GM19395 (cell line): ENCODE measurements around the gene CSGALNACT2.
A peak's percentile ranks its signal among the peaks of the same experiment; 100 is the strongest.

Experiments used
- ATAC-seq: cut with Tn5 transposase; IDR thresholded peaks from one replicate; pipeline ENCODE4 v1.9.1; 2021; ENCODE audit warnings: mild to moderate bottlenecking, moderate library complexity; ENCODE audit not compliant: unreplicated experiment

The CSGALNACT2 gene

DNA sequence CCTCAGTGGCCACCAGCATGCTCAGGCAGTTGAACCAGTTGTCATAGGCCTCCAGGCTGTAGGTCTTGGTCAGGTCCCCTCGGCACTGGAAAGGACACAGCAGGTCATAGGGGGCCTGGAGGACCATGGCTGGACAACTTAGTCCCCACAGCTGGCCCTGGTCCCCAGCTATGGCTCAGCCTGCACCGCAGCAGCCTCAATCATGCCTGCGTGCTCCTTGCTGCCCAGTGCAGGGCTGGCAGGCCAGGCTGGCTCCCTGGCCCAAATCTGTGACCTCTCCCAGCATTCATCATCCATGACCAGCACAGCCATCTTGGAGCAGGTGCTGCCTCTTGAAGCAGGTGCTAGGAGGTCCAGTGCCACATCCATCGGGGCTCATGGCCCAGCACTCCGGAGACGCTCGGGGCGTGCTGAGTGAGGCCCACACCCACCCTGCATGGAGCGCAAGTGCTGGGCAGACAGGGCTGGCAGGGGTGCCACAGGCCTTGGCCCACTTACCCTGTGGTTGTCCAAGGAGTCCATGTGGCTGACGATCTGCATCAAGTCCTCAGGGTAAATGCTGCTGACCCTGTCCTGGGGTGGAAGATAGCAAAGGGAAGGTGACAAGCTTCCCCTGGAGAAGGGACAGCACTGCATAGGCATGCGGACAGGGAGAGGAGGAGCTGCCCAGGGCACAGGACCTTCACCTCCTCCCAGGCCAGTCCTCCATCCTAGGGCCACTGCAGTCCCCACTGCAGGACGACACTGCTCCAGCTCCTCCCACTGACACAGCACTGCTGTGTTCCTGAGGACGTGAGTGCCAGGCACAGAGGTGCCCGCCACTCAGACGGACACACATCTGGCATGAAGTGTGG lies 61.7 kb downstream of the CSGALNACT2 start:
- no peak for ATAC-seq

DNA sequence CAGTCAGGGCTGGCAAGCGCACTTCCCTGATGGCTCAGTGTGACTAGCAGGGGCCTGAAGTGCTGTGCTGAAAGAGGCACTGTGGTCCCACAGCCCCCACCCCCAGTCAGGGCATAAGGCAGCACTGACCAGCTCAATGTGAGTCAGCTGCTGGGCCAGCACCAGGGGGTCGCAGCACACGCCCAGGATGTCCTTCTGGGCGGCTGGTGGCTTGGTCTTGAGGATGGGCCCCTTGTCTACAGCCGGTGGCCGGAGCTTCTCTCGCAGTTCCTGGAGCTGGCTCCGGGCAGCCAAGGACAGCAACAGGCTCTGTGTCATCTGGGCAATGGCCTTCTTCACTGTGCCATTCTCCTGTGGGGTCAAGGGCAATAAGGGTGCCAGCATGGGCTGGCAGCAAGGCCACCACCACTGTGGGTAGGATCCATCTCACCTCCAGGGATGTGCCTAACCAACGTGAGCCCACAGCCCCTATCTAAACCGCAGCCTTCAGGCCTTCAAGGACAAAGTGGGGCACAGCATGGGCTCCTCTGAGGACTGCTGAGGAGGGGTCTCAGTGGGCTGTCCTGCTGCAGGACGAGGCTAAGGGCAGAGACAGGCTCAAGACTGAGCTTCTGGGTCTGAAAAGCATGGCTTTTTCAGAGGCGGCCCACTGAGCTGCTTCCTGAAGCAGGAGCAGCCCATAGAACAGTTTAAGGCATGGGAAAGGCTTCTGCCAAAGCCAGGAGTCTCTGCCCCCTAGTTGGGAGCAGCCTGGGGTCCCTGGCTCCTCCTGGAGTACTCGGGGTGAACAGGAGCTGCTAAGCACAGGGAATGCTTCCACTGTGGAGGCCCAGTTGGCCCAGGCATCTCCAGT lies 62.5 kb downstream of the CSGALNACT2 start:
- ATAC-seq = no peak

DNA sequence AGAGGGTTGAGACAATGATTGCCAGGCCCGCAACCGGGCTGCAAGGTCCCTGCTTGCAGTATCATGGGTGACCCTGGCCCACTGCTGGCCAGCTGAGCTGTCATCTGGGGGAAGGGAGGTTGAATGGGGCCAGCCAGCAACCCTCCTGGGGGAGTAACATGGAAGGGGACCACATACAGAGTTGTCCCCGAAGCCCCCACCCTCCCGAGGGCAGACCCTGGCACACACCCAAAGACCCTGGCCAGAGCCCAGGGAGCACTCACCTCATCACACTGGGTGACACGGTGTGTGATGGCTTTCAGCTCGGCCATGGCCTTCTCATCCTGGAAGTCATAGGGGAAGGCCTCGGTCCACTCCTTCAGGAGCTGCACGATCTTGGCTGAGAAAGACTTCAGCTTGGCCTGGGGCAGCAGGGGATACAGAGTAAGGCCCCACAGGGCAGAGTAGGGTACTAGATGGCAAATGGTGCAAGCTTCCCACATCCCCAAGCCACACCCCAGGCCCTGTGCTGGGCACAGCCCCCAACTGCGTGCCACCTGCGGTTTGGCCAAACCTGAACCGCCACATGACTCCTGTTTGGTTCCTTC lies 63.4 kb downstream of the CSGALNACT2 start:
- no peak for ATAC-seq

DNA sequence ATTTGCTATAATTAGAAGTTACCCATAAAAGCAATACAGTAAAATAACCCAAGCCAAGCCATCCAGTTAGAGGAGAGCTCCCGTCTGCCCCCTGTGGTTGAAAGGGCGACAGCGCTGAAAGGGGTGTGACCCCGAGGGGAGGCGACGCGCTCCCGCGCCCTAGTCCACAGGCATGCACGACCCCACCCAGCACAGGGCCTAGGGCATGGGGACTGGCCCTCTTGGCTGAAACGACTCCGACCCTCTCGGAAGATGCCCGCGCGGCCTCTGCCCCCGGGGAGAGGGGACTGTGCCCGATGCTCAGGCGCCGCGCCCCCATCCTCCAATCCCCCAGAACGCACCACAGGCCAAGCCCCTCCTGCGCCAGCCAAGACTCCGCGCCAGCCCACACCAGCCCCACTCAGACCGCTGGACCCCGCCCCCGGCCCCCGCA lies 64.0 kb downstream of the CSGALNACT2 start:
- ATAC-seq = peak; percentile 69

DNA sequence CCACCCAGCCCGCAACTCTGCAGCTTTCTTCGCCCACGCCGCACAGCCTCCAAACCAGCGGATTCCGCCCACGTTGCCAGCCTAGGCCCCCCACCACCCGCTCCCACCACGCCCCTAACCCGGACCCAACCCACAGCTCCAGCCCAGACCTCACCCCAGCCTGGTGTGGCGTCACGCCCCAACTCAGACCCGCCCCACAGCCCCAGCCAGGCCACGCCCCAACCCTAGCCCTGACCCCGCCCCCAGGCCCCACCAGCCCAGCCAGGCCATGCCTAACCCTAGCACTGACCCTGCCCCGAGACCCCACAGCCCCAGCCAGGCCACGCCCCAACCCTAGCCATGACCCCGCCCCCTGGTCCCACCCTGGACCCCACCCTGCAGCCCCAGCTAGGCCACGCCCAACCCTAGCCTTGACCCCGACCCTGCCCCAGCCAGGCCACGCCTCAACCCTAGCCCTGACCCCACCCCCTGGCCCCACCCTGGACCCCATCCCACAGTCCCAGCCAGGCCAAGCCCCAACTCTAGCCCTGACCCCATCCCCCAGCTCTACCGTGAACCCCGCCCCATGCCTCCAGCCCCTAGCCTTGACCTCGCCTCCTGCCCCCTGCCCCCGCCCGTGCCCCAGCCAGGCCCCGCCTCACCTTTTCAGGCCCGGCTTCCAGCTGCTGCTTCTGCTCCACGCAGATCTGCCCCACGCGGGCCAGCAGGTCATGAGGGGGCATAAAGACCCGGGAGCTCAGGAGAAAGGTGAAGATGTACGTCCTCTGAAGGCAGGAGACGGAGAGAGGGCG lies 64.6 kb downstream of the CSGALNACT2 start:
- no peak for ATAC-seq

DNA sequence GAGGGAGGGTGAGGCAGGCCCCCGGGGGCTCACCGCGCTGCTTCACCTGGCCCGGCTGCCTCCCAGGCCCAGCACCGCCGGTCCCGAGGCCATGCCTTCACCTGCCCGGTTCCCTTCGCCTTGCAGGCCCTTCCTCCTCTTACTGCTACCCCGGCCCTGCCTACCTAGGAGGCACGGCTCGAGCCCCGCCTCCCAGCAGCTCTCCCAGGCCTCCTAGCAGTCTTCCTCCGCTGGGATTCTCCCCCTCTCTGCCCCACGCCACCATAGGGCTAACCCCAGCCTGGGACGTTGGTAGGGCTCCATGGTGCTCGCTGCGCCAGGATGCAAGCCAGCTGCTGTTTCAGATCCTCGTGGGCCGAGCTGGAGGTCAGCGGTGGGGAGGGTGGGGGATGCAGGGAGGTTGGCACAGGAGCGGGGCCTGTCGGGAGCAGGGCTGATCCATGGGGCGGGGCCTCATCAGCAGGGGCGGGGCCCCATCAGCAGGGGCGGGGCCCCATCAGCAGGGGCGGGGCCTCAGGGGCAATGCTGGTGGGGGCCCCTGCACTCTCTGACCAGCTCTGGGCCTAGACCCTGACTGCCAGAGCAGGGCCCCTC lies 65.3 kb downstream of the CSGALNACT2 start:
- no peak for ATAC-seq

DNA sequence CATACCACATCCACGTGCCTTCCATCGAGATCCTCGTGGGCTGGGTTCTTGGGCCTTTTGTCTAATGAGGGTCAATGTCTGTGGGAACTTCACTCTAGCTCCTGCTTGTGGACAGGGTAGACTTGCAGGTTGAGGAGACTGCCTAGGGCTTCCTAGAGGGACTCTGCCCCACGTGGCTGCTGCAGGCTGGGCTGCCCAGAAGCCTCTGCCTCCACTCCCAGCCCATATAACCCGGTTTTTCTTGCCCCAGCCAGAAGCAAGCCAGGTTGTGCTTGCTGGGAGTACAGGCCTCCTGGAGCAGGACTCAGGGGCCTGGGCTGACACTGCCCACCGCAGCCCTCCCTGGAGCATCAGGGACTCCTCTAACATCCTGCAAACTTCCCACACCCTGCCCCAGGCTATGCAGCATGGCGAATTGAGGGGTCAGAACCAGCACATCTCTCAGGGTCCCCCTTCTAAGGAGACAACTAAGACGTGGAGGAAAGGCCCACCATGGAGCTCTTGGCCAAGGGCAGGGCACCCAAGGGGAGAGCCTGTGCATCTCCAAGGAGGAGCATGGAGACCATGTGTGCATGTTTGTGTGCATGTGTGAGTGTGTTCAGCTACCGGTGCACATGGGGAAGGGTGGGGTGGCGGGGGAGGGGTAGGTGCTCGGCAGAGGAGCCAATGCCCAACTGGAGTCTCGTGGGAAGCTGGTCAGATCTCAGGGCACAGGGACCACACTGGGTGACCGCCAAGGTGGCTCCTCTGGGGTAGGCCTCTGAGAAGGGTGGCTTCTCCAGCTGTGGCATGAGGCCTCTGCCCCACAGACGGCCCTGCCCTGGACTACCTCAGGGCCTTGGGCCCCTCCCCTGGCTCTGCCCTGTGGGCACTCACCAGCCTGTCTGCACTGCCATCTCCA lies 66.0 kb downstream of the CSGALNACT2 start:
- ATAC-seq = peak; percentile 6

DNA sequence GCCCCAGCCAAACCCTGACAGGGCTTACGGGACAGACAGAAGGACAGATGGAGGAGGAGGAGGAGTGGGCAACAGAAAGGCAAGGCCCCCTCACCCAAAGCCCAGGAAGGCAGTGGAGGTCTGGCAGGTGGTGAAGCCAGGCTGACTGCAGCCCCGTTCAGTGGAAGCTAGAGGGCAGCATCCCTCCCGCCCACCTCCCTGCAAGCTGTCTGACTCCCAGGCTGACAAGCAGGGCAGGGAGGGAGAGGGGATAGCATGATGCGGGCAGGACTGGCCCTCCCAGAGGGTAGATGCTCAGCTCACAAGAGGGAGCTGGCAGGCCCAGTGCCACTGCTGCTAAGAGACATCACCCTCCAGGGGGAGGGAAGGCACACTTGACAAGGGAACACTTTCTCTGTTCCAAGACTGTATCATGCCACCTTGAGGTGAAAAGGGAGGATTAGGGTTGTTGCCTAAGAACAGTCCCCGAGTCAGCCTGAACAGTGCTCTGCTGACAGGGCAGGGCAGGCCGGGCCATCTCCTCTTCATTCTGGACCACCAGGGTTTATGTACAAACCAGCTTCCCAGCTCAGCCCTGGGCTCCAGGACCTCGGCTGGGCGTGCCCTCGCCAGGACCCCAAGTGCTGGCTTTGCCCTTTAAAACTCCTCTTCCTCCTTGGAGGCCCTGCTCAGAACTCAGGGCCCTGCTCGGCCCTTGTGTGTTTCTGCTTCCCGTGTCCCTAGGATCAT lies 66.9 kb downstream of the CSGALNACT2 start:
- peak; percentile 71 for ATAC-seq

DNA sequence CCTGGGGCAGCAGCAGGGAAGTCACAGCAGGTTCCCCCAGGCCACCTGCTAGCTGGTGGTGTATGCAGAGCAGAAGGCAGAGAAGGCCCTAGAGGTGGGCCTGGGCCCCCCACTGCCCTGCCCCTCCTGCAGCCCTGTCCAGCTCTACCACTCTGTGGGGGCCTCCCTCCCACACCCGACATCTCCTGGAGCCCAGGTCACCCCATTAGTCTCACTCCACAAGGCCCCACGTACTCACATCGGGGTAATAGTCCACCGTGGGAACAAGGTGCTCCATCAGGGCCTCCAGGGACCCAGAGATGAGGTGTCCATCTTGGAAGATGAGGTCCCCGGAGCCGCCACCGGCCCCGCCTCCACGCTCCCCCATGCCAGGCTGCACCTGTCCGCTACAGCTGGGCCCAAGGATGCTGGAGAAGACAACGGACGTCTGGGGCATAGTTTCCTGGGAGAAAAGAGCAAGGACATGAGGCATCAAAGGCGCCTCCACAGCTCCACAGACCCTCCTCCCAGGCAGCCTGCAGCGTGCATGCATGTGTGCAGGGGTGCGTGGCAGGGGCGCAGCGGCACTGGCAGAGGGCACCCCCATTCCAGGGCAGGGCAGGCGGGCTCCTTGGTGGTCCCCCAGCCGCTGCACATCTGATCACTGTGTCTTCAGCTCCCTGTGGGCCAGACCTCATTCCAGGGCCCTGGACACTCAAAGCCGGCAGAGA lies 67.6 kb downstream of the CSGALNACT2 start:
- no peak for ATAC-seq

DNA sequence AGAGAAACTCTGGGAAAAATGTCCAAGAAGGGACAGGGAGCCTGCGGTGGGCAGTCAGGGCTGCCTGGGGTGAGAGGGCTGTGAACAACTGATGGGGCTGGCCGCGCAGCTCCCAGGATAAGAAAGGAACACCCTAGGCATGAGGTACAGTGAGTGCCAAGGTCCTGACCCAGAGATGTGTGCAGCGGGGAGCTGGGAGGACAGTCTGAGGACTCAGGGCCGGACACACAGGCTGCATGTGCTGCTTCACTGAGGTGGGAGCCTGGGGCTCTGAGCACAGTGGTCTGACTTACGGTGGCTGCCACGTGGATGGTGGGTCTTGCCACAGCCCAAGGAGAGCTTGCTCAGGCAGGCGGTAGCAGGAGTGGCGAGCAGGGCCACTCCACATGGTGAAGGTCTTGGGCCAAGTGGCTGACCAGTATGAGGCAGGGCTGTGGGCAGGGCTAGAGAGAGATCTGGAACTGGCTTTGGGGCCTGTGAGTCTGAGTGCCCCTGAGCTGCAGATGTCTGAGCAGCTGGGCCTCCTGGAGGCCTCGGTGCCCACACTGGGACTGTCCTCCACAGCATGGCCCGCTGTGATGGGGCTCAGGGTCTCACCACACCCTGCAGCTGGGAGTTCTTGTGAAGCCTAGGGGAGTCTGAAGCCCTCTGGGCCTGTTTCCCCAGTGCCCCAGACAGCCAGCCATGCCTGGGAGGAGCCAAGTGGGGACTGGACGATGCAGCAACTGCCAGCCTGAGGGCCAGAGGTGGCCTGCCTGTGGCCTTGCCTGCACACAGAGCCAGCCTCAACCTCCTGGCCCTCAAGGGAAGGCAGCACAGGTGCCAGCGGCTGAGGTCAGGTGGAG lies 68.4 kb downstream of the CSGALNACT2 start:
- ATAC-seq = no peak

DNA sequence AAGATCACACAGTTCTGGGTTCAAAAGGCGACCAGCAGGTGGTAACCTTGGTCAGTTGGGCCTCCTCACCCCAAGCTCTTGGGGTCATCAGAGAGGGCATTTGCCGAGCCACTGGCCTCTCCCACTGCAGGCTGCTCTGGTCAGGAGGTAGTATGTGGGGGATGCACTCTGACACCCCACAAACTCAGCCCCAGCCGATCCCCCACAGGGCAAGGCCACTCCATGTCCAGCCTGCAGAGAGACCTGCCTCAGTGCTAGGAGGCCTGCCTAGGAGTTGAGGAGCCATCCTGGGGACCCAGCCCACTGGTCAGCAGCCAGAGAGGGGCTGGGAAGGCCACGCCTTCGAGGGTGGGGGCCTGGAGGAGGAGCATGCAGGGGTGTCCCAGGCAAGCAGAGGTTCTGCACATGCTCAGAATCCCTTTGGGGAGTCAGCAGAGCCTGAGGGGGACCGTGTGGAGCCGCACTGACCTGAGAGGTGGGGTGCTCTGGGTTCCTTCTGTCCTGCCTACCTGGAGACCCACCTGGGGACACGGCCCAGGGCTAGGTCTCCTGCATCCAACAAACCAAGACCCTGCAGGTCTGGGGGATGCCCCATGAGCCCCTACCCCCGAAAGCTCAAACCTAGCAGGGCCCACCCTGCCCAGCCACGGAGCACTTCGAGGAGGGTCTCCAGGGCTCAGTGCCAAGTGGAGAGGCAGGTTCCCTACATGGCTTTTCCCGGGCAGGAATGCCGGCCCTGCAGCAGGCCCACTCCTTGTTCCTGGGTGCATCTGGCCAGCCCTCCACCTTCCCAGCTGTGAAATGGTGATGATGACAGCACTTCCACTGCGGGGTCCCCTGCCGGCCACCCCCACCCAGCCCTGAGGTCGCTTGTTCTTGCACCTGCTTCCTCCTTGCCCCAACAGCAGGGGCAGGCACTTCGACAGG lies 70.2 kb downstream of the CSGALNACT2 start:
- ATAC-seq = no peak

DNA sequence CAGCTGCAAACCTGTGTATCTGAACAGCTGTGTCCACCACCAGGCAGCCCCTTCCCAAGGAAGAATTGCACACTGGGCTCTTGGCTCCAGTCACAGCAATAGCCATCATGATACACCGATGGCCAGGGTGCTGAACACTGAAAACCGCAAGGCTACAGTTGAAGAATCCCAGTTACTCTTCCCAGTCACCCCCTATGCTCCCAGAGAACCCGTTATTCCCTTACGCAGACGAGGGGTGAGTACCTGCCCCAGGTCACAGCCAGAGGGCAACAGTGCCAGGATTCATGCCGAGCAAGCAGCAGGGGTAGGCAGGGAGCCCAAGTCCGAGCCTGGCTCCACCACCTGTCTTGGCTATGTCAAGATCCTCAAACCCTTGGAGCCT lies 70.8 kb downstream of the CSGALNACT2 start:
- no peak for ATAC-seq

DNA sequence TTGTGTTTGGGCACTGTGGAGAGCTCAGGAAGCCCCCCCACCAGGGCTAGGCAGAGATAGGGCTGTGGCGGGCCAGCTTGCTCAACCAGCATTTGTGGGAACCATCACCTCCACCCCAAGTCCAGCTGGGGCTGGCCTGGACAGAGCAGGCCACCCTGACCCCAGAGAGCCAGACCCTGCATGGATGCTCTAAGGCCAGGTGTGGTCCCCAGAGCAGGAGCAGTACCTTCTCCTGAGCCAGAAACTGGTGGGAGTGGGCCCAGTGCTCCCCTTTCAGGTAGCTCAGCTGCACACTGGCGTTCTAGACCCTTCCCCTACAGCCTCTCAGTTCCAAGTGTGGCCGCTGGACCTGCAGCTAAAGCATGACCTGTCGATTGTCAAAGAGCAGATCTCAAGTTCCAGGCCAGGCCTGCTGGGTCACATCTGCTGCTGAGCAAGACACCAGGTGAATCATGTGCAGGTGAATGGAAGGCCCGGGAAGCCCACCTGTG lies 71.5 kb downstream of the CSGALNACT2 start:
- no peak for ATAC-seq

DNA sequence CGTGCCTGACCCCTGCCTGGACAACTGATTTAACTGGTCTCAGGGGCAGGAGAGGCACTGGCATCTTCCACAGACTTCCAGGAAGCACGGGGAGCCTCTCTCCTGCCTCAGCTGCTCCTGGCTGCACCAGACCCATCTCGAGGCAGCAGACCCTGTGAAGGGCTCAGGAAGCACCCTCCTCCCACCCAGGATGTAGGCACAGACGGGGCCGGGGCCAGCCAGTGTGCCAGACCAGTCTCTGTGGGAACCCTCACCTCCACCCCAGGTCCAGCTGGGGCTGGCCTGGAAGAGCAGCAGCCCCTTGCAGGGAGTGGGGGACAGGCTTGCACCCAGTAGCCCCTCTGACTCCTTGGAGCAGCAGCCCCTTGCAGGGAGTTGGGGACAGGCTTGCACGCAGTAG lies 72.3 kb downstream of the CSGALNACT2 start:
- no peak for ATAC-seq

DNA sequence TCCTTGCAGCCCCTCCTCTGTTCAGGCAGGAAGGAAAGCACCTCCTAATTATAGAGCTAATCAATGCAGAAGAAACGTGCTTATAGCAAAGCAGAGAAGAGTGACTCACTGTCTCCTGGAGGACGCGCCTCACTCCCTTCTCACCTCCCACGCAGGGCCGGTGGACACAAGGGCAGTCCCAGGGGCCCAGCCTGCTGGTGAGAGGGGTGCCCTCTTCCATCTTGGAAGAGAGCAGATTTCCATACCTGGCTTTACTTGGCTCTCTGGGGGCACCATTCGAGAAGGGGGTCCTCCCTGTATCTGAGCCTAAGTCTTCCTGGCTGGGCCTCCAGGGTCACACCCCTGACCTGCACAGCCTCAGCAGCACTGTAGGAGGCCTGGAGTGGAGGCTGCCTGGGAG lies 72.8 kb downstream of the CSGALNACT2 start:
- ATAC-seq = no peak

DNA sequence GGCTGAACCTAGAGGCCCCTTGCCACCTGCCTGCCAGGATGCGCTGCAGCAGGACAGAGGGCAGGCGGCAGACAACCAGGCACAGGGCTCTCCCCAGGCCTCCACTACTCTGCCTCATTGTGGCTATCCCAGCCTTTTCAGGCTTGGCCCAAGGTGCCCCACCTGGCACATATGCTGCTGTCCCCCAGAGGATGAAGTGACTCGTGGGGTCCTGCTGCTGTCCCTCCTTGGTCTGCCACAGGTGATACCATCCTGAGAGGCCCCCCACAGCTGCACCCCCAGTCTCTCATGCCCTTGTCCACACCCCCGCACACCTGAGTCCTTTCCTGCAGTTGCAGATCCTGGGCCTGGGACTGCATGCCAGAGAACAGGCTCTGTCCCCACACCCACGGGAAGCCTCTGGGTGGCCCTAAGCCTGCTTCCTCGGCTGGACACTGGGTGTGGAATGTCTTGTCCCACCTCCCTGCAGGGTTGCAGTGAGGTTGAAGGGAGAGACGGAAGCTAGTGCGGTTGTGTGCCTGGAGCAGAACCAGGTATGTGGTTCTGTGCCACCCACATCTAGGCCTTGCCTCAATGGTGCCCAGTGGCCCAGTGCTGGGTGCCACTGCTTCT lies 73.3 kb downstream of the CSGALNACT2 start:
- no peak for ATAC-seq
